HEK293T (cell line): ENCODE data around the gene LOXL3.

Experiments
- ARNT ChIP-seq: fragments of 450-650 bp; IDR thresholded peaks from 2 replicates; pipeline ENCODE4 v1.6.1; 2017; ENCODE audit warnings: mild to moderate bottlenecking
- BHLHE40 ChIP-seq: fragments of 450-650 bp; IDR thresholded peaks from 2 replicates; pipeline ENCODE4 v1.6.1; 2016; ENCODE audit warnings: mild to moderate bottlenecking, moderate library complexity, borderline replicate concordance
- CTBP1 ChIP-seq: fragments of 450-650 bp; IDR thresholded peaks from 2 replicates; pipeline ENCODE4 v1.6.1; 2016; ENCODE audit warnings: borderline replicate concordance
- ELF4 ChIP-seq: fragments of 450-650 bp; IDR thresholded peaks from 2 replicates; pipeline ENCODE4 v1.6.1; 2017; ENCODE audit warnings: antibody characterized with exemption
- FOXA1 ChIP-seq: fragments of 450-650 bp; IDR thresholded peaks from 2 replicates; pipeline ENCODE4 v1.6.1; 2016; ENCODE audit warnings: mild to moderate bottlenecking
- FOXK2 ChIP-seq: fragments of 450-650 bp; IDR thresholded peaks from 2 replicates; pipeline ENCODE4 v1.6.1; 2016; ENCODE audit warnings: mild to moderate bottlenecking
- FOXM1 ChIP-seq: fragments of 450-650 bp; IDR thresholded peaks from 2 replicates; pipeline ENCODE4 v1.6.1; 2017; ENCODE audit warnings: mild to moderate bottlenecking, borderline replicate concordance
- HDGF ChIP-seq: fragments of 450-650 bp; IDR thresholded peaks from 2 replicates; pipeline ENCODE4 v1.6.1; 2017; ENCODE audit warnings: antibody characterized with exemption, borderline replicate concordance
- NFRKB ChIP-seq: fragments of 450-650 bp; IDR thresholded peaks from 2 replicates; pipeline ENCODE4 v1.6.1; 2016; ENCODE audit warnings: mild to moderate bottlenecking, moderate library complexity
- SP1 ChIP-seq: fragments of 450-650 bp; IDR thresholded peaks from 2 replicates; pipeline ENCODE4 v1.6.1; 2017
- SUZ12 ChIP-seq: fragments of 450-650 bp; IDR thresholded peaks from 2 replicates; pipeline ENCODE4 v1.6.1; 2016; ENCODE audit warnings: mild to moderate bottlenecking
- TARDBP ChIP-seq: fragments of 450-650 bp; IDR thresholded peaks from 2 replicates; pipeline ENCODE4 v1.6.1; 2016
- ZNF384 ChIP-seq: fragments of 450-650 bp; IDR thresholded peaks from 2 replicates; pipeline ENCODE4 v1.6.1; 2016
- TF ChIP-seq, protein P1 (sequence below): fragments of 450-650 bp; IDR thresholded peaks from 2 replicates; pipeline ENCODE4 v1.6.1; 2016

DNA sequence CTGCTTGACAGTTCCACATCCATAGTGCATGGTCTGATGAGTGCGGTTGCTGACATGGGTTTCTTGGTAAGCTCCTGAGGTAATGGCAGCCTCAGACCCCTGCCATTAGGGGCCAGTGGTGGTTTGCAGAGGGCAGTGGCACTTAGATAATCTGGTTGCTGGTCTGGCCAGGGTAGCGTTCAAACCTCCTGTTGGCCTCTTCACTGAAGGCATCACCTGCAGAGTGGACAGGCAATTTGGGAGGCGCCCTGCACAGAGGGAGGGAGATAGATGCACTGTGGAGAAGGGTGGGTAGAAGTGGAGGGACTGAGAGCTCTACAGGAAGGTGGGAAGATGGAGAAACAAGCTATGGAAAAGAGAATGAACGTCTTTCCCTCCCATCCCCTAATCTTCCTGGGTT is 20.3 kb downstream of the LOXL3 start:
- TF ChIP-seq ARNT (no peak), FOXA1 (no peak), SP1 (no peak), SUZ12 (no peak), TARDBP (no peak), ELF4 (no peak), FOXK2 (no peak), BHLHE40 (no peak), CTBP1 (no peak), FOXM1 (no peak), ZNF384 (no peak), HDGF (no peak), NFRKB (no peak)
- TF ChIP-seq, protein P1, sequence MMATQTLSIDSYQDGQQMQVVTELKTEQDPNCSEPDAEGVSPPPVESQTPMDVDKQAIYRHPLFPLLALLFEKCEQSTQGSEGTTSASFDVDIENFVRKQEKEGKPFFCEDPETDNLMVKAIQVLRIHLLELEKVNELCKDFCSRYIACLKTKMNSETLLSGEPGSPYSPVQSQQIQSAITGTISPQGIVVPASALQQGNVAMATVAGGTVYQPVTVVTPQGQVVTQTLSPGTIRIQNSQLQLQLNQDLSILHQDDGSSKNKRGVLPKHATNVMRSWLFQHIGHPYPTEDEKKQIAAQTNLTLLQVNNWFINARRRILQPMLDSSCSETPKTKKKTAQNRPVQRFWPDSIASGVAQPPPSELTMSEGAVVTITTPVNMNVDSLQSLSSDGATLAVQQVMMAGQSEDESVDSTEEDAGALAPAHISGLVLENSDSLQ: no peak
